Measurements from ENCODE around the gene CENATAC.

DNA sequence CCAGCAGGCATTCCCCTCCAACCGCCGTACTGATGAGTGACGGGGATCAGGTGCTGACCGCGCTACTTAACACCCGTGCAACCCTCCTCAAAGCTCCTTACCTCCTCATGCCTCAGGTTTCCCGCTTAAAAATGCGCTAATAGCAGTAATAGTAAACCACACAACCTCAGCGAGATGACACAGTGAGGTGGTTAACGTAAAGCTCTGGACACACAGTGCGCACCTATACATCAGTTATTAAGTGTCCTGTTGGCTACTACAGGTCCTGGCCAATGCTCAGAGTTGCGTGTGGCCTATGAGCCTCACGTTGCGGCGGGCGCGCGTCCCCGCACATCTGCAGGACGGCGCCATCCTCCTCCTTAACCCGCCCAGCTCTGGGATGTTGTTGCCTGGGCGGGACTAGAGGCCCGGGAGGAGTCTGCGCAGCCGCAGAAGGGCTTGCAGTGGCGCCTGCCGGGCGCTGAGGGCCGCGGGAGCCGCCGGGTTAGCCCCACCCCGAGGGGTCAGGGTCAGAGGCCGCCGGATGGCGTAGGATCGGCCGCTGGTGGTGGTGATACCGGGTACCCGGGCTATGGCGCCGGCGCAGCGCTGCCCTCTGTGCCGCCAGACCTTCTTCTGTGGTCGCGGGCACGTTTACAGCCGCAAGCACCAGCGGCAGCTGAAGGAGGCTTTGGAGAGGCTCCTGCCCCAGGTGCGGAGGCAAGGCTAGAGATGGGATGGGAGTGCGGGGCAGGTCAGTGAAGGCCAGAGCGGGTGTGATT is at the start of gene CENATAC:
- TF ChIP-seq FOXA1 (IDR thresholded peaks at IDR 0.05): no peak
- TF ChIP-seq, protein P1, sequence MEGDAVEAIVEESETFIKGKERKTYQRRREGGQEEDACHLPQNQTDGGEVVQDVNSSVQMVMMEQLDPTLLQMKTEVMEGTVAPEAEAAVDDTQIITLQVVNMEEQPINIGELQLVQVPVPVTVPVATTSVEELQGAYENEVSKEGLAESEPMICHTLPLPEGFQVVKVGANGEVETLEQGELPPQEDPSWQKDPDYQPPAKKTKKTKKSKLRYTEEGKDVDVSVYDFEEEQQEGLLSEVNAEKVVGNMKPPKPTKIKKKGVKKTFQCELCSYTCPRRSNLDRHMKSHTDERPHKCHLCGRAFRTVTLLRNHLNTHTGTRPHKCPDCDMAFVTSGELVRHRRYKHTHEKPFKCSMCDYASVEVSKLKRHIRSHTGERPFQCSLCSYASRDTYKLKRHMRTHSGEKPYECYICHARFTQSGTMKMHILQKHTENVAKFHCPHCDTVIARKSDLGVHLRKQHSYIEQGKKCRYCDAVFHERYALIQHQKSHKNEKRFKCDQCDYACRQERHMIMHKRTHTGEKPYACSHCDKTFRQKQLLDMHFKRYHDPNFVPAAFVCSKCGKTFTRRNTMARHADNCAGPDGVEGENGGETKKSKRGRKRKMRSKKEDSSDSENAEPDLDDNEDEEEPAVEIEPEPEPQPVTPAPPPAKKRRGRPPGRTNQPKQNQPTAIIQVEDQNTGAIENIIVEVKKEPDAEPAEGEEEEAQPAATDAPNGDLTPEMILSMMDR (IDR thresholded peaks at IDR 0.05; ENCODE audit: low read depth, low read length, missing input control): peak; percentile 18
- TF ChIP-seq, protein P2, sequence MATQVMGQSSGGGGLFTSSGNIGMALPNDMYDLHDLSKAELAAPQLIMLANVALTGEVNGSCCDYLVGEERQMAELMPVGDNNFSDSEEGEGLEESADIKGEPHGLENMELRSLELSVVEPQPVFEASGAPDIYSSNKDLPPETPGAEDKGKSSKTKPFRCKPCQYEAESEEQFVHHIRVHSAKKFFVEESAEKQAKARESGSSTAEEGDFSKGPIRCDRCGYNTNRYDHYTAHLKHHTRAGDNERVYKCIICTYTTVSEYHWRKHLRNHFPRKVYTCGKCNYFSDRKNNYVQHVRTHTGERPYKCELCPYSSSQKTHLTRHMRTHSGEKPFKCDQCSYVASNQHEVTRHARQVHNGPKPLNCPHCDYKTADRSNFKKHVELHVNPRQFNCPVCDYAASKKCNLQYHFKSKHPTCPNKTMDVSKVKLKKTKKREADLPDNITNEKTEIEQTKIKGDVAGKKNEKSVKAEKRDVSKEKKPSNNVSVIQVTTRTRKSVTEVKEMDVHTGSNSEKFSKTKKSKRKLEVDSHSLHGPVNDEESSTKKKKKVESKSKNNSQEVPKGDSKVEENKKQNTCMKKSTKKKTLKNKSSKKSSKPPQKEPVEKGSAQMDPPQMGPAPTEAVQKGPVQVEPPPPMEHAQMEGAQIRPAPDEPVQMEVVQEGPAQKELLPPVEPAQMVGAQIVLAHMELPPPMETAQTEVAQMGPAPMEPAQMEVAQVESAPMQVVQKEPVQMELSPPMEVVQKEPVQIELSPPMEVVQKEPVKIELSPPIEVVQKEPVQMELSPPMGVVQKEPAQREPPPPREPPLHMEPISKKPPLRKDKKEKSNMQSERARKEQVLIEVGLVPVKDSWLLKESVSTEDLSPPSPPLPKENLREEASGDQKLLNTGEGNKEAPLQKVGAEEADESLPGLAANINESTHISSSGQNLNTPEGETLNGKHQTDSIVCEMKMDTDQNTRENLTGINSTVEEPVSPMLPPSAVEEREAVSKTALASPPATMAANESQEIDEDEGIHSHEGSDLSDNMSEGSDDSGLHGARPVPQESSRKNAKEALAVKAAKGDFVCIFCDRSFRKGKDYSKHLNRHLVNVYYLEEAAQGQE (IDR thresholded peaks at IDR 0.05): no peak
- peak; percentile 33 for TF ChIP-seq SP1 (IDR thresholded peaks at IDR 0.05)
- TF ChIP-seq RAD21 (IDR thresholded peaks at IDR 0.05): peak; percentile 44 to 56
- TF ChIP-seq YY1 (IDR thresholded peaks at IDR 0.05): peak; percentile 92
- TF ChIP-seq, protein P3, sequence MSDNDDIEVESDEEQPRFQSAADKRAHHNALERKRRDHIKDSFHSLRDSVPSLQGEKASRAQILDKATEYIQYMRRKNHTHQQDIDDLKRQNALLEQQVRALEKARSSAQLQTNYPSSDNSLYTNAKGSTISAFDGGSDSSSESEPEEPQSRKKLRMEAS (IDR thresholded peaks at IDR 0.05): no peak

Measured in liver (tissue), 3 donors.